ENCODE data around the gene LRRC45.

The LRRC45 gene

DNA sequence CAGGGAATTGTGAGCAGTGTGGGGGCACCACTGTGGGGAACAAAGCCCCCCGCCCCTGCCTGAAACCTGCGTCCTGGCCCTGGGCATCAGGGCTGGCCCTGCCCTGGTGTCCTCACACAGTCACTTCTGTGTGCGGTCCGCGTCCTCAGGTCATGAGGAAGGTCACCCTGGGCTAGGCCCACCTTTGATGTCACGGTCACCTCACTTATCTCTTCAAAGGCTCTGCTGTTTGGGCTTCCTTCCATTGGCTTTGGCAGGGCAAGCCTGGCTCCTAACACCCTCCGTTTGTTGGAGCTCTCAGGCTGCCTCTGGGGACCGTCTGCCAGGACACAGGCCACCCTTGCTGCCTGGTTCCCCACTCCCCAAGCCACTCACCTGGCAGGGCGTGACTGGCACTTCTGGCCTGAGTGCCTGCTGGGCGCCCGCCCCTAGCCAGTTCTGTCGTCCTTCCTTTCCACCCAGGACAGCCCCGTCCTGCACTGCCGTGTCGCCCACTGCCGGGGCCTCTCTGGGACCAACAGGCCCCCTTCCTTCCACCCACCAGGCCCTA lies 9.3 kb upstream of the LRRC45 start:
- TF ChIP-seq, protein P1, sequence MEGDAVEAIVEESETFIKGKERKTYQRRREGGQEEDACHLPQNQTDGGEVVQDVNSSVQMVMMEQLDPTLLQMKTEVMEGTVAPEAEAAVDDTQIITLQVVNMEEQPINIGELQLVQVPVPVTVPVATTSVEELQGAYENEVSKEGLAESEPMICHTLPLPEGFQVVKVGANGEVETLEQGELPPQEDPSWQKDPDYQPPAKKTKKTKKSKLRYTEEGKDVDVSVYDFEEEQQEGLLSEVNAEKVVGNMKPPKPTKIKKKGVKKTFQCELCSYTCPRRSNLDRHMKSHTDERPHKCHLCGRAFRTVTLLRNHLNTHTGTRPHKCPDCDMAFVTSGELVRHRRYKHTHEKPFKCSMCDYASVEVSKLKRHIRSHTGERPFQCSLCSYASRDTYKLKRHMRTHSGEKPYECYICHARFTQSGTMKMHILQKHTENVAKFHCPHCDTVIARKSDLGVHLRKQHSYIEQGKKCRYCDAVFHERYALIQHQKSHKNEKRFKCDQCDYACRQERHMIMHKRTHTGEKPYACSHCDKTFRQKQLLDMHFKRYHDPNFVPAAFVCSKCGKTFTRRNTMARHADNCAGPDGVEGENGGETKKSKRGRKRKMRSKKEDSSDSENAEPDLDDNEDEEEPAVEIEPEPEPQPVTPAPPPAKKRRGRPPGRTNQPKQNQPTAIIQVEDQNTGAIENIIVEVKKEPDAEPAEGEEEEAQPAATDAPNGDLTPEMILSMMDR (IDR thresholded peaks at IDR 0.05; ENCODE audit: low read length, missing control alignments) = no peak
- H3K4me3 ChIP-seq (replicated peaks; ENCODE audit: low read depth, low read length) = no peak overlapping the region
- no peak for DNase-seq (ENCODE audit: low read depth)

DNA sequence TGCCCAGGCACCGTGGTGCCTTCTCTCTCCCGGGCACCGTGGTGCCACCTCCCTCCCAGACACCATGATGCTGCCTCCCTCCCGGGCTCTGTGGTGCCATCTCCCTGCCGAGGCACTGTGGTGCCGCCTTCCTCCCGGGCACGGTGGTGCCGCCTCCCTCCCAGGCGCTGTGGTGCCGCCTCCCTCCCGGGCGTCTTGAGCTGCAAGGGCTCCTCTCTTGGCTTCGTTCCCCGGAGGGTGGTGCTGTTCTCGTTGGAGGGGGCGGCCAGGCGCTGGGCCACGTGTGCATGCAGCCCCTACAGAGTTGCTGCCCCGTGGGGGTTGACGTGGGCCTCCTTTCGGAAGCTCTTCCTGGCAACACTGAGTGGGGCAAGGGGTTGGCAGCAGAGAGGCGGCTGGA lies 8.7 kb upstream of the LRRC45 start:
- DNase-seq (ENCODE audit: low read depth) = no peak
- TF ChIP-seq, protein P1 (IDR thresholded peaks at IDR 0.05; ENCODE audit: low read length, missing control alignments) = no peak
- H3K4me3 ChIP-seq (replicated peaks; ENCODE audit: low read depth, low read length) = no peak overlapping the region

DNA sequence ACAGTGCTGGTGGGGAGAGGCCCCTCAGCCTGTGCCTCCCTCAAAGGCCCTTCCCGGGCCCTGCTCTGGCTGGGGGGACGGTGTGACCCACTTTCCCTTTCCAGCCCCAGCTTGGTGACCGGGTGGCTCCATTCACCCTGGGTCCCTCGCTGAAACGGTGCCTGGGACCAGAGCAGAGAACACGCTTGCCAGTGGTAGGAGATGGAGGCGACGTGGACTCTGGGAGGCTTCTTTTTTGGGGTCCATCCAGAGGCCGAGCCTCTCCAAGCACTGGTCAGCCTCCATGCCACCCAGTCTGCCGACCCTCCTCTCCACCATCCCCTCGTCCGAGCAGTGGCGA lies 8.2 kb upstream of the LRRC45 start:
- TF ChIP-seq, protein P1 (IDR thresholded peaks at IDR 0.05; ENCODE audit: low read length, missing control alignments) = no peak
- H3K4me3 ChIP-seq (replicated peaks; ENCODE audit: low read depth, low read length) = no peak overlapping the region
- no peak for DNase-seq (ENCODE audit: low read depth)

DNA sequence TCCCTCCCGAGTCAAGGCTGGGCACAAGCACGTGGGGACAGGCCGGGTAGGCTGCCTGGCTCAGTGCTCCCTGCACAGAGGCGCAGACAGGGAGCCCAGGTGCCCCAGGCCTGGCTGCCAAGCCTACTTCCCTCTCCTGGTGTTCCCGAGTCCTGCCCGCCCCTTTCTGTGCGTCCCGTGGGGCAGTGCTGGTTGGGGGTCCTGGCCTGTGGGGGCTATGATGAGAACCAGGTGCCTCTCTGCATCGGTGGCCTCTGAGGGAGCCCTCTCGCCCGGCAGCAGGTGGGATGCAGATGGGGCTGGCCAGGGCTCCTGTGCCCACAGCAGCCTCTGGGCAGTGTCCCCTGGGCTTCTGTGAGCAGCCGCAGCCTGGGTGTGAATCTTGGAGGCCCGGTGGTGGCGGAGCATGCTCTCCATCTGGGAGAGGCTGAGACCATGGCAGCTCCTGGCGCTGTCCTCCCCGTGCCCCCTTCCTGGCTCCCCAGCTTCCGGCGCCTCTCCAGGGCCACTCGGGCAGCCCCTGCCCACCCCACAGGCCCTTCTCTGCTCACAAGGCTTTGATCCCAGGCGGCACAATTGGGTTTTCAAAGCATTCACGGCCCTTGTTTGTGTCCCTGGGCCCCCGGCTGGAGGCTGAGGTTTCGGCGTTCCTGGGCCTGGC lies 7.7 kb upstream of the LRRC45 start:
- no peak for DNase-seq (ENCODE audit: low read depth)
- no peak overlapping the region for H3K4me3 ChIP-seq (replicated peaks; ENCODE audit: low read depth, low read length)
- TF ChIP-seq, protein P1 (IDR thresholded peaks at IDR 0.05; ENCODE audit: low read length, missing control alignments) = no peak

DNA sequence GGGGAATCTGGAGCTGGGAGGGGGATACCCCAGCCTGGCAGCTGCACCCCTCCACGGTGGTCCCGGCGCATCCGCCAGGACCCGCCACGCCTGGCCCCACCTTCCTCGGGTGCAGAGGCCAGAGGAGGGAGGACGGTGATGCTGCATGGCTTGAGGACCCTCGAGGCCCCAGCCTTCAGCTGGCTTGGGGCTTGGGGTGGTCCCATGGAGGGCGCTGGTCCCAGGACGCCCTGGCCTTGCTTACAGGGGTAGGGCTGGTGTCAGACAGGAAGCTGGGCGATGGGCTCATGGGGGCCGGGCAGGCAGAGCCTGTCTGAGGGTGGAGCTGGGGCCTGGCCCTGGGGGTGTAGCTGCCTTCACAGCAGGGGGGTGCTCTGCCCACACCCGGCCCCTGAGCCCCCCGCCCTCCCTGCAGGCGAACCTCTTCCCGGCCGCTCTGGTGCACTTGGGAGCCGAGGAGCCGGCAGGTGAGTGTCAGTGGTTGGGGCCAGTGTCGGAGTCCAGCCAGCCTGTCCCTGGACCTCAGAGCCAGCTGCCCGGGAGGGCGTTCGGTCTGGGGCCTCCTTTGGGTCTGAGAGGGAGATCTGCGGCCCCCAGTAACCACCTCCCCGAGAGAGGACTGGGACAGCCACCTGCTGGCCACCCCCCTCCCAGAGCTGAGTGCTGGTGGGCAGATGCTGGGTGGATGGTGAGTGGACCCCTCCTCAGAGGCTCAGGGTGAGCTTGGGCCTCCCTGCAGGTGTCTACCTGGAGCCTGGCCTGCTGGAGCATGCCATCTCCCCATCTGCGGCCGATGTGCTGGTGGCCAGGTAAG lies 6.8 kb upstream of the LRRC45 start:
- DNase-seq (ENCODE audit: low read depth) = no peak
- no peak overlapping the region for H3K4me3 ChIP-seq (replicated peaks; ENCODE audit: low read depth, low read length)
- TF ChIP-seq, protein P1 (IDR thresholded peaks at IDR 0.05; ENCODE audit: low read length, missing control alignments) = no peak

DNA sequence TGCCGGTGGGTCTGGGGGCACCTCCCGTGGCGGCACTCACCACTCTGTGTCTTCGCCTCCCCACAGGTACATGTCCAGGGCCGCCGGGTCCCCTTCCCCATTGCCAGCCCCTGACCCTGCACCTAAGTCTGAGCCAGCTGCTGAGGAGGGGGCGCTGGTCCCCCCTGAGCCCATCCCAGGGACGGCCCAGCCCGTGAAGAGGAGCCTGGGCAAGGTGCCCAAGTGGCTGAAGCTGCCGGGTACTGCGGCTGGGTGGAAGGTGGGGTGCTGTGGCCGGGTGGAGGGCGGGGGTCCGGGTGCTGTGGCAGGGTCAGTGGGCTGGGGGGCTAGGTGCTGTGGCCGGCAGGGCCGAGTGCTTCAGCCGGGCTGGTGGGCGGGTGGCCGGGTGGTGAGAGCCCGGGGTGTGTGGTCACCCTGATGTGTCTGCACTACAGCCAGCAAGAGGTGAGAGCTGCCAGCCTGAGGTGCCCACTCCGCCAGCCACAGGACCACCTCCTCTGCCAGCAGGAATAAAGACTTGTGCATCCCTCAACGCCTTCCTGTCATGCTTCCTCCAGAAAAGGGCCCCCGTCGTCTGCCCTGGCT lies 6.1 kb upstream of the LRRC45 start:
- H3K4me3 ChIP-seq (replicated peaks; ENCODE audit: low read depth, low read length) = no peak overlapping the region
- DNase-seq (ENCODE audit: low read depth) = no peak
- TF ChIP-seq, protein P1 (IDR thresholded peaks at IDR 0.05; ENCODE audit: low read length, missing control alignments) = no peak
